Measurements from ENCODE around the gene CC2D2B.
"Not testable (repeated sequence)": the region's sequence is repeated elsewhere in the genome, so short reads cannot be mapped to it uniquely, and the experiment has no call there.

Gene CC2D2B

DNA sequence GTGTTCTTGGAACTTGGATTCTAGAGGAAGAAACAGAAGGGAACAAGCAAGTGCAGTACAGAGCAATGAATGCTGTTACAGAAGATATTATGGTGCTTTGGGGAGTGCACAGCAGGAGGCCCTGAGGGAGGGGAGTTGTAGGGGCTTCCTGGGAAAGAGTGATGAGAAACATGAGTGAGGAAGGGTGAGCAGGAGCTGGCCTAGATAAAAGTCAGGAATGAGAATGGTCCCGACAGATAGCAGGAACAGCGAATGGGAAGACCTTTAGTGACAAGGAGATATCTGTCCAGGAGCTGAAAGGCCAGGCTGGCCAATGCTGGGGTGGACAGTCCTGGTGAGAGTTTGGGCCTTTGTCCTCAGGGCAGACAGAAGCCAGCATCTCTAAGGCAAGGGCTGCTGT lies 115.0 kb downstream of the CC2D2B start:
- DNase-seq, result no peak

- no peak for DNase-seq
Measured at GRCh38 chr10:96023168-96023567, 115.4 kb downstream of the CC2D2B start.

GRCh38 chr10:96025566-96025965 lies 117.8 kb downstream of the CC2D2B start:
- DNase-seq, result no peak

GRCh38 chr10:96034625-96035024 lies 126.8 kb downstream of the CC2D2B start:
- no peak for DNase-seq

- DNase-seq, result no peak
Measured at GRCh38 chr10:96038476-96039387, 131.0 kb downstream of the CC2D2B start.

DNA sequence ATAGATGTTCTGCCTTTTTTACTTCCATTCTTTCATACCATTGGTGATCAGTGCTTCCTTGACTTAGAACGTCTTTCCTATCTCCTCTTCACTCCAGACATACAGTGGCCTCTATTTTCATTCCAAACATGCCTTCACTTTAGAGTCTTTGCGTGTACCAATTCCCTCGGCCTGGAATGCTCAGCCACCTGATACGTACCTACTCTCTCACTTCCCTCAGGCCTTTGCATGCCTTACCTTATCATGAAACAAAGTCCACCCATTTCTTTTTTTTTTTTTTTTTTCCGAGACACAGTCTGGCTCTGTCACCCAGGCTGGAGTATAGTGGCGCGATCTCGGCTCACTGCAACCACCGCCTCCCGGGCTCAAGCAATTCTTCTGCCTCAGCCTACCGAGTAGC lies 133.4 kb downstream of the CC2D2B start:
- no peak for DNase-seq

DNA sequence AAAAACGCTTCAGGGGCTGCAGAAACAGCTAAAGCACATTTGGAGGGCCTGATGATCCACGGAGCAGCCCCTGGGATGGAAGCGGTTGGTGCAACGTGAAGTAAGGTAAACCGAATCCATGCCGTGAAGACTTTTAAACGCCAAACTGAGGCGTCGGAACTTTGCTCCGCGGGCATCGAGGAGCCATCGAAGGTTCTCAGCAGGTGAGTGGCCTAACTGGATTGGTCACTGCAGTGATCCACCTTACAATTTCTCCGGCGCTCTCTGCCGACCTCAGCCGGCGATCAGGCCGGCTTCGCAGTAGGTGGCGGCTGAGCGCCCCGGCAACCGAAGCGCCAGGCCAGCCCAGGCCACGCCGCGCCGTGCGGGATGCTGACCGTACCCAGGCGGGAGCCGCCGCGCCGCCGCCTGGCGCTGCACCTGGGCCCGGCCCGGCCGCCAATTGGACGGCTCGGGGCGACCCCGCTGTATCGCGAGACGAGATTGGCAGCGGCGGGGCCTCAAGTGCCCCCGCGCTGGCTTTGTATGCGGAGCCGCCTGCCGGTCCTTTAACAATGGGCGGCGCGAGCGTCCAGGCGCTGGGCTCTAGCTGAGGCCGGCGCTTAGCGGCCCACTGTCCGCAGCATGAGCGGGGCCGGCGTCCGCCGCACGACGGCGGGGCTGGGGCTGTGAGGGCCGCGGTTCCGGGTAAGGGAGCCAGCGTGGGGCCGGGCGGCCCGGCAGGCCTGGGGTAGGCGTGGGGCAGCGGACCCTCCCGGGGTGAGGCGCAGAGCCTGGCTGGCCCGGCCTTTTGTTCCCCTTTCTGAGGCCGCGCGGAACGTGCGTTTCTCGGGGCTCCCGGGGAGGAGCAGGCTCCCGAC lies 135.5 kb downstream of the CC2D2B start, which contains the start of gene CCNJ:
CCNJ (plus strand) TSS at position 551 of the 860 bp plus-strand sequence. CDS start 811 bp downstream, outside the sequence.
- peak; percentile 93 for DNase-seq

GRCh38 chr10:96043893-96044715 lies 136.3 kb downstream of the CC2D2B start:
- DNase-seq, result peak; percentile 77

- no peak for DNase-seq
Measured at GRCh38 chr10:96044736-96045135, 137.0 kb downstream of the CC2D2B start.

DNA sequence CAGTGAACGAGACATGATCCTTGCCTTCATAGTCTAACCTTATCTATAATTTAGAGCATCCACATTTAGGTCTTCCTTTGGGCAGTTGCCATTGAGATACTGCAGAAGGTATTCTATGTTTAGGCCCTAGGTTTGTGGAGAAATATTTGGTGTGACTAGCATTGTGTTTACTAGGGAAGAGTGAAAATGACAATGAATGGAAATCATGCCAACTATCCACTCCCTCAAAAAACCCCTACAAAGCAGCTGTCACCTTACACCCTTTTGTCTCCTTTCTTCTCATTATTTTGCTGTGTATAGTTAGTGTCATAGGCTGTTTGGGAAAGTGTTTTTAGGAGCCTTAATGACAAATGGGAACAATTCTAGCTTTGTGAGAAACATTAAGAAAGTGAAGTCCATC lies 138.8 kb downstream of the CC2D2B start:
- DNase-seq, result no peak

DNA sequence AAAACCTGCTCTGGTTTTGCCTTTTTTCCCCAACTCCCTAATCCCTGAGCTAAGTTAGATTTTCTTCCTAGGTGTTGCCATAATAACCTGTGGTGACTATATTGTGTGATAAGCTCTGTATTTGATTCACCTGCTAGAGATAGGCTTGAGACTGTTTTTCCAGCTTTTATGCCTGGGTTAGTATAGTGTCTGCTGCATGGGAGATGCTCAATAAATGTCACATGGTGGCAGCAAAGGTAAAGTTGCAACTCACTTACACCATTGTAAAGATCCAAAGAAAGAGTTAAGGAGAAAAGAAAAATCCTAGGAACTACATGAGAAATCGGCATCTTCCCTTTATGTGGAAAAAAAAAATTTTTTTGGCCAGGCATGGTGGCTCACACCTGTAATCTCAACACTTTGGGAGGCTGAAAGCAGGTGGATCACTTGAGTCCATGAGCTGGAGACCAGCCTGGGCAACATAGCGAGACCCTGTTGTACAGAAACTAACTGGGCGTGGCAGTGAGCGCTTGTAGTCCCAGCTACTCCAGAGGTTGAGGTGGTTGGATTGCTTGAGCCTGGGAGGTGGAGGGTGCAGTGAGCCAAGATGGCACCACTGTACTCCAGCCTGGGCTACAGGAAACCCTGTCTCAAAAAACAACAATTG lies 139.4 kb downstream of the CC2D2B start:
- no peak for DNase-seq

DNA sequence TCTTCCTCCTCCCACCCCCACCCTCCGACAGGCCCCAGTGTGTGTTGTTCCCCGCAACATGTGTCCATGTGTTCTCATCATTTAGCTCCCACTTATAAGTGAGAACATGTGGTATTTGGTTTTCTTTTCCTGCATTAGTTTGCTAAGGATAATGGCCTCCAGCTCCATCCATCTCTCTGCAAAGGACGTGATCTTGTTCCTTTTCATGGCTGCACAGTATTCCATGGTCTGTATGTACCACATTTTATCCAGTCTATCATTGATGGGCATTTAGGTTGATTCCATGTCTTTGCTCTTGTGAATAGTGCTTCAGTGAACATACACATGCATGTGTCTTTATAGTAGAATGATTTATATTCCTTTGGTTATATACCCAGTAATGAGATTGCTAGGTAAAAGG lies 140.2 kb downstream of the CC2D2B start:
- DNase-seq, result not testable (repeated sequence)

- no peak for DNase-seq
Measured at GRCh38 chr10:96049340-96049739, 141.6 kb downstream of the CC2D2B start.

- DNase-seq, result no peak
Measured at GRCh38 chr10:96053985-96054384, 146.2 kb downstream of the CC2D2B start.

GRCh38 chr10:96056787-96057186 lies 149.0 kb downstream of the CC2D2B start:
- no peak for DNase-seq

DNA sequence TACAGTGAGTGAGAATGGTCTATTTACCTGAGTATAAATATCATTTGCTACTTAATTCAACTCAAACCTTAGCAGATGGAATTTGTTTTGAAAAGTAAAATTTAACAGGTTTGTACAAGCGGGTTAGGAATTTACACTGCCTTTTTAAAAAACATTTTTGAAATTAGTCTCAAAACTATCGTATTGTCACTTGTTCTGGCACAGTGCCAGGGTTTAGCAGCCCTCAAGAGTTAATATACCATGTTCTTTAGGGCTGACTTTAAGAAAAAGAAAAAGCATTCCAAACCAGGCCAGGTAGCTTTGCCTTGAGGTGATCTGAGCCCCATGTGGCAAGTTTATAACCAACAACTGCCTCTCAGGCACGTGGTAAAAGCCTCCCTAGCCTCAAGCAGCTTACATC lies 153.5 kb downstream of the CC2D2B start:
- no peak for DNase-seq

DNA sequence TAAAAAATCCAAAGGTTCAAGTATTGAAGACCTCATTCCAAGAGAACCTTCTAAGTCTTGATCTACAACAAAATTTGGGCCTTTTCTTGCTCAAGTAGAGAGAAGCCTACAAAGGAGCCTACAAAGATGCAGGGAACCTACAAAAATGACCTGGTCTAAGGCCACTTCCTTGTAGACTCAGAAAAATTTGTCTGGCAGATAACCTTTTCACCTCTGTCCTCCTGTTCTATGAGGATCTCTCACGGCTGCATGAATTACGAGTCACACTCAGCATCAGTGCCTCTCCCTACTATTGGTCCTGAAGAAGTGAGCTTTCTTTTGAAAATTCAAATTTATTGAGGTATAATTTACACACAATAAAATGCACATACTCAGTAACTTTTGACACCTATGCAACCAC lies 164.9 kb downstream of the CC2D2B start:
- DNase-seq, result no peak

DNA sequence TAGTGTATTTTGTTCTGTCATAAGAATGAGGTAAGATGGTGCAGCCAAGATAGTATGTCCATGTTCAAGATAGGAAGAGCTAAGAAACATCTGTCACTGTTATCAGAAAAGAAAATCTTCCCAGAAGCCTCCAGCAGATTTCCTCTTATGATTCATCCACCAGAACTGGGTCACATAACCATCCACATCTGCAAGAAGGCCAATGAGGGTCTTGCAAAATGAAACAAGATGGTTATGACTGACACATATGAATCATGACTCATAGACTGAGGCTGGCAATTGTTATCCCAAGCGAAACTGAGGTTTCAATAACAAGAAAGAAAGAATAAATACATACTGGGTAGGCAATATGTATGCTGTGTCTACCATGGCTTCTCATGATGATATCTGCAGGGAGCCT lies 165.9 kb downstream of the CC2D2B start:
- no peak for DNase-seq

DNA sequence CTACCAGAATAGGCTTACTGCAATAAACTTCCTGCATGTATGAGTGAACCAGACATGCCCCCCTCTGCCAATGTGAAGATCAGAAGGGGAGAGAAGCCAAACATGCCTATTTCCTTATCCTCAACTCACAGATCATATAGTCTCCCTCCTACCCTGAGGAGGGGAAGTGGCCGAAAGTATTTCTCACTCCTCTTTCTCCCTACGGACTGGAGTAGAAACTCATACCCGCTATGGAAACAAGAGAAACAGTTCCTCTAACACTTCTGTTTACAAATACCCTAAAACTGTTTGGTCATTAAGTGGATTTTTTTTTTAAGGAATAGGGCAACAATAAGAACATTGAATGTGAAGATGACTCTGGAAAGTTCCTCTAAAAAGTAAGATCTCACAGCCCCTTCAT lies 167.0 kb downstream of the CC2D2B start:
- no peak for DNase-seq

GRCh38 chr10:96075977-96076376 lies 168.2 kb downstream of the CC2D2B start:
- DNase-seq, result no peak

DNA sequence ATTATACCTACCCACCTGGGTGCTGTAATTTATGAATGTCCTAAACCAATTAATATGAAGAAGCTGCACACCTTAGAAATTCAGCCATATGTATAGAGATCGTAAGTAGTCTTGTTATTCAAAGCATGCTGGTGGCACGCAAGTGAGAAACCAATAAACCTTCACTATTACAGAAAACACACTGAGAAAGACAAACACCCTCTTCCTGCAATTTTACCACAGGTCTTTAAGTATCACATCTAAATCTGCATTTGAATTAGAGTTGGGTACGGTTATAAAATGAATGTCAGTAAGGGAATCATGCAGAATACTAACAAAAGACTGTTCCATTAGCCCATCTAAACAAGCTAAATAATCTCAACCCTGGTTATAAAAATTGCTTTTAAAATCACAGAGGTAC lies 169.4 kb downstream of the CC2D2B start:
- DNase-seq, result no peak

DNA sequence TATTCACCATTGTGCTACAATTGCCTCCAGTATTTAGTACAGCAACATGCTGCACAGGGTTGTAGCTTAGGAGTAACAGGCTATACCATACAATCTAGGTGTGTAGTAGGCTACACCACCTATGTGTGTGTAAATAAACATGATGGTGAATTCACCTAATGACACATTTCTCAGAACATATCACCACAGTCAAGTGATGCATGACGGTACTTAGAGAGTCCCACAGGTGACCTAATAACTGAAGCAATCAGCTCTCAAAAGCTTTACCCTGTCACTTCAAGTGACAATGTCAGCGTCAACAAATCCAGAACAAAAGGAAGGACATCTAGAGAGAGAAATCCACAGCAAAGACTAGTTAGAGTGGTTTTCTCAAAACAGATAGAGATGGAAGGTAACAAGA lies 174.4 kb downstream of the CC2D2B start:
- DNase-seq, result no peak

Data from right hindlimb (tissue), 1 donor.